Fibroblast of villous mesenchyme (primary cell): Measurements from ENCODE around the gene MRPL54. TPM values are rescaled to one million over a fixed set of nuclear protein-coding genes. Genes with fewer than 3 reads are reported as not detected.

ENCODE experiments used
- DNase-seq: peaks from one replicate; pipeline ENCODE4 v3.0.0-alpha.2; 2010; ENCODE audit warnings: low read depth
- H3K4me3 ChIP-seq: 2 replicates; pipeline ENCODE4 v1.5.1; 2011; ENCODE audit warnings: low read depth, mild to moderate bottlenecking, low read length
- CTCF ChIP-seq: IDR thresholded peaks from 2 replicates; pipeline ENCODE4 v1.5.1; 2012; ENCODE audit warnings: low read depth, mild to moderate bottlenecking, low read length; ENCODE audit not compliant: insufficient read depth
- total RNA-seq: library from RNA; depleted of rRNA; stranded (reverse); fragments of >200 nt; gene quantifications from 2 replicates; pipeline ENCODE4 v1.2.3, GENCODE V29; 2012

MRPL54 gene
- total RNA-seq, 1 donor: 48.4 TPM

- TF ChIP-seq CTCF: no peak
- DNase-seq: no peak
- no peak overlapping the region for H3K4me3 ChIP-seq
Measured at GRCh38 chr19:3740431-3740830, 22.1 kb upstream of the MRPL54 start.

DNA sequence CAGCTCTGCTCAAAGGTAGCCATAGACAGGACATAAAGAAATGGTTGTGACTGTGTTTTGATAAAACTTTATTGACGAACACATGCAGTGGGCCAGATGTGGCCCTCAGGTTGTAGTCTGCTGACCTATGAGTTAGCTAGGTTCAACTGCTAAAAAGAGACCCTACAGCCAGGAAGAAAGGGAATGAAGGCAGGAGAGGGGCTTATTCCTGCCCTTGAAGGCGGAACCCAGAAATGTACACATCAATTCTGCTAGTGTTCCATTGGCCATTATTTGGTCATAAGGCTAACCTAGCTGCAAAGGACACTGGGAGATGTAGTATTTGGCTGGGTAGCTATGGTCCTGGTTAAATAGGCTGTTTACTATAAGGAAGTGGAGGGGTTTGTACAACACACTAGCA, 19.0 kb upstream of the MRPL54 start:
- TF ChIP-seq CTCF: no peak
- no peak overlapping the region for H3K4me3 ChIP-seq
- no peak for DNase-seq

DNA sequence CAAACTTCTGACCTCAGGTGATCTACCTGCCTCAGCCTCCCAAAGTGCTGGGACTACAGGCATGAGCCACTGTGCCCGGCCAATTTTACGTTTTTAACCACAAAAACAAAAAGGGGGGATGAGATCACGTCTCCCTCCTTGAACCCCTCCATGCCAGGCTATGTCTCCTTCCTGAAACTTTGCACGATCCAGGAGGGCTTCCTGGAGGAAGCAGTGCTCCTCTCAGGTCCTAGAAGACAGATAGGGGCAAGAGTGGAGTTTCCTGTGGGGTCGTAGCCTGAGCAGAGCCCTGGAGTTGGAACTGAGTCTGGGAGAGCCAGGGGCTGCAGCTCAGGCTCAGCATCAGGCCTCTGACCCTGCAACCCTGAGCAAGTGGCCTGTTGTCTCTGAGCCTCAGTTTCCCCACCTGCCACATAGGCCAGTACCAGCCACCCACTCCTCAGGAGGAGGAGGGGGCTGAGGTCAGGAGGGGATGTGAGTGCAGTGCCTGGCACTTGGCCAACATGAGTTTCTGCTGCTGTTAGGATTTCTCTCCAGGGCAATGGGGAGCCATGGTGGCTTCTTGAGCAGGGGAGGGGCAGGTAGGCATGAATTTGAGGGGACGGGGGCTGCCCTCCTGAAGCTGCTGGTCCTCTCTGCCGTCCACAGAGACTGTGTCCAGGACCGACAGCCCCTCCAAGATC, 17.0 kb upstream of the MRPL54 start:
- DNase-seq: no peak
- H3K4me3 ChIP-seq: no peak overlapping the region
- TF ChIP-seq CTCF: no peak

- H3K4me3 ChIP-seq: no peak overlapping the region
- TF ChIP-seq CTCF: no peak
- no peak for DNase-seq
Measured at GRCh38 chr19:3746371-3747056, 16.0 kb upstream of the MRPL54 start.

- no peak for TF ChIP-seq CTCF
- H3K4me3 ChIP-seq: no peak overlapping the region
- no peak for DNase-seq
Measured at GRCh38 chr19:3748965-3749364, 13.5 kb upstream of the MRPL54 start.

DNA sequence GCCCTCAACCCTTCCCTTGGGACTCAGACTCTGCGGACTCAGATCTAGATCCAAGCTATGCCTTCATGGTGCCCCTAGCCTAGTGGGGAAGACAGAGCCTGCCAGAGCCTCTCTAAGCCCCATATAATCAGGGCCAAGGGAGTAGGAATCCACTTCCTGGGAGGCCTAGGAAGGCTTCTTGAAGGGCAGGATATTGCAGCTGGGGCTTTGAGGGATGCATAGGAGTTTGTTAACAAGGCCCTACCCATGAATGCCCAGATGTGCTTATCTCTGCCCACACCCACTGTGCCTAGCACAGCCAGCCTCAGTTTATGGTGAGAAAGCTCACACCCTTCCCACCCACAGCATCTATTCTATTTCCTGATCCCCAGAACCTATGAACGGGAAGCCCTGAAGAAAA, 12.3 kb upstream of the MRPL54 start:
- DNase-seq: no peak
- TF ChIP-seq CTCF: no peak
- no peak overlapping the region for H3K4me3 ChIP-seq
